Iris pigment epithelial cell (primary cell): ENCODE results near the gene FRS3.
A peak's percentile ranks its signal among the peaks of the same experiment; 100 is the strongest.

Experiments
- DNase-seq: peaks from one replicate; pipeline ENCODE4 v3.0.0-alpha.2; 2011; ENCODE audit warnings: low read depth

Gene FRS3

GRCh38 chr6:41728073-41728936 lies 51.4 kb downstream of the FRS3 start:
- DNase-seq, result no peak

- no peak for DNase-seq
Observed at GRCh38 chr6:41727705-41728072, 52.0 kb downstream of the FRS3 start.

- DNase-seq, result no peak
Observed at GRCh38 chr6:41726876-41727275, 52.8 kb downstream of the FRS3 start.

- no peak for DNase-seq
Observed at GRCh38 chr6:41724586-41725501, 54.9 kb downstream of the FRS3 start.

- DNase-seq, result no peak
Observed at GRCh38 chr6:41724228-41724580, 55.5 kb downstream of the FRS3 start.

GRCh38 chr6:41723530-41724227 lies 56.0 kb downstream of the FRS3 start:
- peak; percentile 97 for DNase-seq

- no peak for DNase-seq
Observed at GRCh38 chr6:41722969-41723529, 56.7 kb downstream of the FRS3 start.

GRCh38 chr6:41721414-41721813 lies 58.3 kb downstream of the FRS3 start:
- DNase-seq, result no peak

GRCh38 chr6:41720783-41721182 lies 58.9 kb downstream of the FRS3 start:
- no peak for DNase-seq

GRCh38 chr6:41720262-41720620 lies 59.5 kb downstream of the FRS3 start:
- no peak for DNase-seq
